OCI-LY7 (cell line): ENCODE measurements around the gene NAV3. TPM values are rescaled to one million over a fixed set of nuclear protein-coding genes. Genes with fewer than 3 reads are reported as not detected.

ENCODE experiments used
- BruUV-seq: library from RNA; stranded (reverse); fragments of 400-500 nt; replicated peaks from 2 replicates; lab custom pipeline; 2021; lab: Mats Ljungman, UMichigan
- CTCF ChIA-PET: fragments of 300-600 bp; sonication (Branson Sonifier 250); formaldehyde crosslinking; loops from one replicate; lab custom pipeline; 2022; ENCODE audit warnings: antibody characterized with exemption; ENCODE audit not compliant: unreplicated experiment; lab: Charles Lee
- POLR2A ChIA-PET: fragments of 300-600 bp; sonication (Branson Sonifier 250); formaldehyde crosslinking; loops from one replicate; lab custom pipeline; 2022; ENCODE audit warnings: antibody characterized with exemption; lab: Charles Lee
- DNase-seq: peaks from one replicate; pipeline ENCODE4 v3.0.0-alpha.2; 2015; ENCODE audit warnings: low spot score
- H2AFZ ChIP-seq: fragments of 200-600 bp; sonication (generic), shearing (Covaris generic); 2 replicates; pipeline ENCODE4 v1.6.1; 2014; ENCODE audit warnings: mild to moderate bottlenecking, antibody characterized with exemption, low read length, moderate library complexity
- H3K27ac ChIP-seq: fragments of 200-600 bp; sonication (generic); 2 replicates; pipeline ENCODE4 v1.5.1; 2014; ENCODE audit warnings: mixed run types, low read depth, mild to moderate bottlenecking, moderate library complexity, low read length, inconsistent platforms; ENCODE audit not compliant: poor library complexity, severe bottlenecking
- H3K36me3 ChIP-seq: fragments of 200-600 bp; sonication (generic); 2 replicates; pipeline ENCODE4 v1.6.1; 2014; ENCODE audit warnings: mild to moderate bottlenecking, antibody characterized with exemption, low read length, moderate library complexity, mixed read lengths; ENCODE audit not compliant: insufficient read depth
- H3K4me1 ChIP-seq: fragments of 200-600 bp; sonication (generic); 2 replicates; pipeline ENCODE4 v1.5.1; 2014; ENCODE audit warnings: mild to moderate bottlenecking, low read length; ENCODE audit not compliant: insufficient read depth, poor library complexity, severe bottlenecking
- H3K4me2 ChIP-seq: fragments of 200-600 bp; sonication (generic); 2 replicates; pipeline ENCODE4 v1.6.1; 2014; ENCODE audit warnings: mild to moderate bottlenecking, low read length
- H3K4me3 ChIP-seq: fragments of 200-600 bp; sonication (generic); 2 replicates; pipeline ENCODE4 v1.5.1; 2014; ENCODE audit warnings: mild to moderate bottlenecking, low read depth, low read length; ENCODE audit not compliant: poor library complexity, severe bottlenecking
- H3K79me2 ChIP-seq: fragments of 200-600 bp; sonication (generic); 2 replicates; pipeline ENCODE4 v1.6.1; 2016; ENCODE audit warnings: low read depth, mild to moderate bottlenecking, low read length, moderate library complexity, mixed read lengths; ENCODE audit not compliant: insufficient read depth
- H3K9me2 ChIP-seq: fragments of 200-600 bp; sonication (generic); 2 replicates; pipeline ENCODE4 v1.6.1; 2016; ENCODE audit warnings: mild to moderate bottlenecking, low read length, mixed read lengths; ENCODE audit not compliant: insufficient read depth
- H3K9me3 ChIP-seq: fragments of 200-600 bp; sonication (generic); 2 replicates; pipeline ENCODE4 v1.6.1; 2014; ENCODE audit warnings: mild to moderate bottlenecking, mixed run types, low read length, mixed read lengths
- H4K20me1 ChIP-seq: fragments of 200-600 bp; sonication (generic); 2 replicates; pipeline ENCODE4 v1.6.1; 2014; ENCODE audit warnings: mild to moderate bottlenecking, antibody characterized with exemption, low read length, moderate library complexity, mixed read lengths; ENCODE audit not compliant: insufficient read depth
- CTCF ChIP-seq: fragments of 200-600 bp; sonication (generic); conservative IDR thresholded peaks from 2 replicates; pipeline ENCODE4 v1.5.1; 2014; ENCODE audit warnings: mild to moderate bottlenecking, antibody characterized with exemption, low read length, moderate library complexity, mixed read lengths
- EZH2phosphoT487 ChIP-seq: fragments of 200-600 bp; sonication (generic); IDR thresholded peaks from 2 replicates; pipeline ENCODE4 v1.6.1; 2018; ENCODE audit warnings: low read depth, borderline replicate concordance, mild to moderate bottlenecking, mixed run types, antibody characterized with exemption, low read length, moderate library complexity, mixed read lengths
- intact Hi-C: fragments of 100-400 bp; cut with micrococcal nuclease; formaldehyde crosslinking; loops from one replicate; pipeline ENCODE4 v1.10.0; 2022; ENCODE audit not compliant: unreplicated experiment
- total RNA-seq, 2 experiments: library from RNA; depleted of rRNA in 1 of 2; stranded (reverse); fragments of >200 nt in 1 of 2; shearing (Covaris generic) in 1 of 2; gene quantifications; 2 replicates each; pipeline ENCODE4 v1.2.3, GENCODE V29; 2014 to 2022

NAV3 gene
- total RNA-seq, 2 experiments from 2014 or later, result 0.68 to 1.6 TPM

GRCh38 chr12:77833329-77833728 lies 2.6 kb downstream of the NAV3 start:
- H3K4me2 ChIP-seq, result peak overlapping the region; percentile 14; the same call in 1 of the 2 replicates
- no TSS peak for BruUV-seq
- peaks cover 45% of the 10 kb centered on the region for H3K4me1 ChIP-seq
- ChIA-PET CTCF (no interaction called here), POLR2A (no interaction called here)
- H3K9me2 ChIP-seq, result no peaks in the 10 kb centered on the region
- no peak overlapping the region for H3K4me3 ChIP-seq
- intact Hi-C loops, result no loop called here
- peak overlapping the region; percentile 28 for H2AFZ ChIP-seq
- H3K27ac ChIP-seq, result no peak overlapping the region
- no peaks in the 10 kb centered on the region for H4K20me1 ChIP-seq
- no peak for TF ChIP-seq EZH2phosphoT487
- no peak for TF ChIP-seq CTCF
- no peaks in the 10 kb centered on the region for H3K79me2 ChIP-seq
- no peaks in the 10 kb centered on the region for H3K9me3 ChIP-seq
- no peak for DNase-seq
- no peaks in the 10 kb centered on the region for H3K36me3 ChIP-seq

GRCh38 chr12:77834618-77835017 lies 3.9 kb downstream of the NAV3 start:
- BruUV-seq, result no TSS peak
- POLR2A ChIA-PET, result no interaction called here
- intact Hi-C loops, result no loop called here

More at GRCh38 chr12:77834618-77835017, 3.9 kb downstream of the NAV3 start:
- Histone ChIP-seq H2AFZ (peak overlapping the region; percentile 29; the same call in 1 of the 2 replicates), H3K9me2 (no peaks in the 10 kb centered on the region), H3K27ac (no peak overlapping the region), H3K79me2 (no peaks in the 10 kb centered on the region), H3K4me3 (no peak overlapping the region), H3K4me1 (peaks cover 33% of the 10 kb centered on the region), H3K36me3 (no peaks in the 10 kb centered on the region), H4K20me1 (no peaks in the 10 kb centered on the region), H3K4me2 (no peak overlapping the region), H3K9me3 (no peaks in the 10 kb centered on the region)
- DNase-seq, result no peak
- CTCF ChIA-PET, result no interaction called here
- TF ChIP-seq CTCF, result no peak
- no peak for TF ChIP-seq EZH2phosphoT487
